NCI-H2107 treated with DMSO at 0.1 percent for 48 hours (cell line): ENCODE data around the gene CPZ.
"Not testable (repeated sequence)": the region's sequence is repeated elsewhere in the genome, so short reads cannot be mapped to it uniquely, and the experiment has no call there.

Source experiments
- DNase-seq: peaks from one replicate; lab custom pipeline; 2025; ENCODE audit not compliant: unreplicated experiment; lab: John Stamatoyannopoulos, UW

CPZ gene

DNA sequence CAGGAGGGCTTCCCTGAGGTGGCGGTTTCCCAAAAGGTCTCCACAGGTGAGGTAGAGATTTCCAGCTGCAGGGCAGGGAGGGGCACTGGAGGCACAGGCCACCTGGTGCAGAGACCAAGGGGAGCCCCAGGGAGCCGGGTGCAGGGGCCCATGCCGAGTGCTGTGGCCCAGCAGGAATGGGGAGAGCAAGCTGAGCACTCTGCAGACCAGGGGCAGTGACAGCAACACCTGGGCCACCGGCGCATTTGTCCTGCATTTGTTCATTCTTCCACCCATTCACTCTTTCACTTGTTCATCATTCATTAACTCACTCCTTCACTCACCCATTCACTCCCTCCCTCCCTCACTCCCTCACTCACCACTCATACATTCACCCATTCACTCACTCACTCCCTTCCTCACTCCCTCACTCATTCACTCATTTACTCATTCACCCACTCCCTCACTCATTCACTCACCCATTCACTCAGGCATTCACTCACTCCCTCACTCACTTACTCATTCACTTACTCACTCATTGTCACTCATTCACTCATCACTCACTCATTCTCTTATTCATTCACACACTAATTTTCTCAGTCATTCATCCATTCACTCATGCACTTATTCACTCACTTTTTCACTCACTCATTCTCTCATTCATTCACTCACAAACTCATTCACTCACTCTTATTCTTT is 16.3 kb downstream of the CPZ start:
- DNase-seq = no peak

DNA sequence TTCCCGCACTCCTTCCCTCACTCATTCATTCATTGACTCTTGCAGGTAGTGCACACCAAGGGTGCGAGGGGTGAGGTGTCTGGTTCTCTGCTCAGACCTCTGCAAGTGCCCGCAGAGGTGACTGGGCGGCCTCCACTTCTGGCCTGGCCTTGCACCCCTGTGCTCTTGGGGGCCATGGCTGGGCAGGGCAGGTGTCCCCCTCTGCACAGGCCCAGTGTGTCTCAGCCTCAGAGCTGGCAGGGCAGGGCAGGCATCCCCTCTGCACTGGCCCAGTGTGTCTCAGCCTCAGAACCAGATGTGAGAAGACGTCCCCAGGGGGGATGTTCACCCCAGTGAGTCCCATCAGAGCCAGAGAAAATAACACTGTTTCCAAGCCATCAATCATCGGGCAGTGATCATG is 16.8 kb downstream of the CPZ start:
- DNase-seq = no peak

GRCh38 chr4:8609824-8610350 is 17.3 kb downstream of the CPZ start:
- no peak for DNase-seq

DNA sequence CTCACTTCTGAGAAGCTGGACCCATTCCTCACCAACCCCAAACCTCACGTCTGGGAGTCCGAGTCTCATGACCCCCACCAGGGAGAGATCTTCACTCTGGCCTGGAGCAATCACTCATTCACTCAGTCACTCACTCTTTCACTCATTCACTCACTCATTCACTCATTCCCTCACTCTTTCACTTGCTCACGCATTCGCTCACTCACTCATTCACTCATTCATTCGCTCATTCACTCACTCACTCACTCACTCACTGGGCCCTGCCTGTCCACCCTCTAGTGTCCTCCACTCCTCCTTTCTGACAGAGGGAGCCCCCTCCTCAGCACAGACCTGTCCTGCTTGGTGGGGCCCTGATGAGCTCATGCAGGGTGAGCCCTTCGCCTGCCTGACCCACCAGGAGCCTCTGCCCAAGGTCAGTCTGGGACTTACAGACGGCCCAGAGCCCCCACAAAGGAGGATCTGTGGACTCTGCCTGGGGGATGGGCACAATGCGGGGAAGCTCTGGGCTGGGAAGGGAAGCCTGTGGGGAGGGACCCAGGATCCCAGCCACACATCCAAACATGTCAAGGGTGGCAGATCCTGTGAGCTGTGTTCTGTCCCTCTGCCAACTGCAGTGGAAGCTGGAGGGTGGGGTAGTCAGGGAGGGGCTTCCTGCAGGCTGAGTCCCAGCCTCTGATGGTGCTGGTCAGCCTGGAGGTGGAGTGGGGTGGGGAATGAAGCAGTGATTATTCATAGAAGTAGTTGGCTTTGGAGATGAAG is 18.5 kb downstream of the CPZ start:
- no peak for DNase-seq

DNA sequence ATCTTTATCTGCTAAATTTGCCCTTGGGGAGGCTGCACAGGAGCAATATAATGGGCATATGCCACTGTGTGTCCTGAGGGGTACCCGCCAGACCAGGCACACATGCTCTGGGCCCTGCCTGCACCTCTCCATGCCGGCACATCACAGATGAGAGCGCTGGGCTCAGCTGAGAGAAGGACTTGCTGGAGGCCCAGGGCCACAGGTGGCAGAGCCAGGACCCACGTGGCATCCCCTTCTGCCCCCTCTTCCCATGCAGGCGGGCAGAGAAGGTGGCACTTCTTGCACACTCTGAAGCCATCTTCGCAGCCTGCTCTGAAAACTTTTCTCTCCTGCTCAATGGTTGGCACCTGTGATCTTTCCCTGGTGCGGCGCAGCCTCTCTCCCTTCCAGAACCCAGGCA is 20.1 kb downstream of the CPZ start:
- no peak for DNase-seq

DNA sequence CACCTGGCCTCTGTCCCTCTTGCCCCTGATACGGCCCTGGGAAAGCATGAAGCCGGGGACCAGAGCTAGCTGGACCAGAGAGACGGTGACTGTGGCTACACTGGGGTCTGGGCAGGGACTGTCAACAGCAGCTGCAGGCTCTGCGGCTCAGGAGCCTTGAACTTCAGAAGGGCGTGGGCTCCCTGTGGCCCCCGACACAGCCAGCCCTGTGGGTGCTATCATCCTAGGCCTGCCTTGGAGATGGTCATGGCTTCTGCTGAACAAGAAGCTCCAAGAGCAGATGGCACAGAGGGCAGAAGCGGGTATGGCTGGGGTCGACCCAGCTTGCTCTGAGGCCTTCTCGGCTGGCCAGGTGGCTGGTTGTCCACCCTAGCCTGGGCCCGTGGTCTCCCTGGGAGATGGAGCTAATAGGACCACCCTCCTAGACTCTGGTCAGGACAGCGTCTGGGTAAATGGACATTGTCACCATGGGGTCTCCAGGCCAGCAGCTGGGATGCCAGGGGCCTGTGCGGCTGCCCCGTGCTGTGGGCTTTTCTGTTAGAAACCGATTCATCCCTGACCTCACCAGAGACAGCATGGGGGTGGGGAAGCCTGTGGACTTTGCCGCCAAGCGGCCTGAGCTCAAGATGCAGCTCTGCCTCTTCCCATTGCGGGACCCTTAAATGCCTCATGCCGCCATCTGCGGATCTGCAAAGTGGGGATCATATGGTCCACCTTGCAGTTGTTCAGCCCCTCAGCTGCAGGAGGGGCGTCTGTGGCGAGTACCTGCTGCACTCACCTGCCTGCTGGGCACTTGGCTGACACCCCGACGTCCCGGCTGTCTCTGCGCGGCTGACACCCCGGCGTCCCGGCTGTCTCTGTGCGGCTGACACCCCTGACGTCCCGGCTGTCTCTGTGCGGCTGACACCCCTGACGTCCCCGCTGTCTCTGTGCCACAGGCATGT is 21.1 kb downstream of the CPZ start:
- no peak for DNase-seq

DNA sequence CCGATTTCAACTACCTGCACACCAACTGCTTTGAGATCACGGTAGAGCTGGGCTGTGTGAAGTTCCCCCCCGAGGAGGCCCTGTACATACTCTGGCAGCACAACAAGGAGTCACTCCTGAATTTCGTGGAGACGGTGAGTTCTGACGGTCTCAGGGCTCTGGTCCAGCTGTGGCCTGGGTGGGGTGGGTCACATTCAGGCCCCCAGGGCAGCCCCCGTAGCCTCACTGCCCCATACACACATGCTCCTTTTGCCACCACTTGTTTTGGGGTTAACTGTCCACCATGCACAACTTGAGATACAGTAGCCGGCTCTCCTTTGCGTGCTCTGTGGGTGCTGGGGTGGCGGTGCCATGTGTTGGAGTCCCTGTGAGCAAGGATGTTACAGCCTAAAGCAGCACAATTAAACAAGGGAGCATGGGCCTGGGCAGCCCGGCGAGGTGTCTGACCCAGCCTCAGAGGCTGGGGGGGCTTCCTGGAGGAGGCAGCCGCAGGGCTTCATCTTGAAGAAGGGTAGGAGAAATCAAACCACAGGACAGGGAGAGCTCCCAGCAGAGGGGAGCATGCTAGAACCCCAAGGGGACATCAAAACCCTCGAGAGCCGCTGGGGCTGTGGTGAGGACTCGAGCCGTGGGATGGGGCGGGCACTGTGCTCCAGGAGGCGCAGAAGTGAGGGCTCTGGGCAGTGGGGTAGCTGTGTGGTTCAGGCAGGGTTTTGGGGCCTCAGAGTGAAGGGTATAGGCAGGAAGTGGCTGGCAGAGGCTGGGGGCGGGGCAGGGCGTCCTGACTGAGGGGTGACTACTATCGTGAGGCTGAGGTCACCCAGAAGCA is 22.0 kb downstream of the CPZ start:
- DNase-seq = no peak

DNA sequence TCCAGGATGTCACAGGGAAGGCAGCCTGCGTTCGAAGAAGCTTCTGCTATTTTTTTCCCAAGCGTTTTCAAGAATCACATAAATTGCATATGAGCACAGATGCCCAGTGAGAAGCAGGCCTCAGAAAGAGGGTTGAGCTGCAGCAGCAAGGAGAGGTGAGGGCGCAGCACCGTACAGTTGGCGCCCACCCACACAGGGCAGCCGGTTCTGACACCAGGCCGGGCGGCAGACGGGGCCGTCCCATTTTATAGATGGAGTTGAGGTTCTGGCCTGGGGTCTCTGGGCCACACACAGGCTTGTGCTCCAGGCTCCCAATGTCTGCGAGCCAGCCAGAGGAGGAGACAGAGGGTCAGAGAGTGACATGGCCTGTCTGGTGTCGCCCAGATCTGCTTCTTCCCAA is 22.8 kb downstream of the CPZ start:
- no peak for DNase-seq

GRCh38 chr4:8615921-8616787 is 23.6 kb downstream of the CPZ start:
- DNase-seq = no peak

- DNase-seq = no peak
Measured at GRCh38 chr4:8616831-8617230, 24.3 kb downstream of the CPZ start.

- no peak for DNase-seq
Measured at GRCh38 chr4:8617486-8618040, 25.0 kb downstream of the CPZ start.

DNA sequence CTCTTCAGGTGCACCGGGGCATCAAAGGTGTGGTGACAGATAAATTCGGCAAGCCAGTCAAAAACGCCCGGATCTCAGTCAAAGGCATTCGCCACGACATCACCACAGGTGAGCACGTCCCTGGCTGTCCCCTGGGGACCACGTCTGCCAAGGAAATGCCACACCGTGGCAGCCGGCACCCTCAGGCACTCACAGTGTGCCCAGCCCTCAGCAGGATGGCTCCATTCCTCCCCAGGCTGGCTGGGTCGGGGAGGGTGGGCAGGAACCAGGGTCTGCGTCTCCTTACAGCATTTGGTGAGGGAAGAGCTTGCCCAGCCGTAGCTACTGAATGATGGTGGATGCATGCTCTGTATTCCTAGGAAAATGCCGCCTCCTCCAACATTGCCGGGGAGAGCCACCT is 25.9 kb downstream of the CPZ start:
- no peak for DNase-seq

DNA sequence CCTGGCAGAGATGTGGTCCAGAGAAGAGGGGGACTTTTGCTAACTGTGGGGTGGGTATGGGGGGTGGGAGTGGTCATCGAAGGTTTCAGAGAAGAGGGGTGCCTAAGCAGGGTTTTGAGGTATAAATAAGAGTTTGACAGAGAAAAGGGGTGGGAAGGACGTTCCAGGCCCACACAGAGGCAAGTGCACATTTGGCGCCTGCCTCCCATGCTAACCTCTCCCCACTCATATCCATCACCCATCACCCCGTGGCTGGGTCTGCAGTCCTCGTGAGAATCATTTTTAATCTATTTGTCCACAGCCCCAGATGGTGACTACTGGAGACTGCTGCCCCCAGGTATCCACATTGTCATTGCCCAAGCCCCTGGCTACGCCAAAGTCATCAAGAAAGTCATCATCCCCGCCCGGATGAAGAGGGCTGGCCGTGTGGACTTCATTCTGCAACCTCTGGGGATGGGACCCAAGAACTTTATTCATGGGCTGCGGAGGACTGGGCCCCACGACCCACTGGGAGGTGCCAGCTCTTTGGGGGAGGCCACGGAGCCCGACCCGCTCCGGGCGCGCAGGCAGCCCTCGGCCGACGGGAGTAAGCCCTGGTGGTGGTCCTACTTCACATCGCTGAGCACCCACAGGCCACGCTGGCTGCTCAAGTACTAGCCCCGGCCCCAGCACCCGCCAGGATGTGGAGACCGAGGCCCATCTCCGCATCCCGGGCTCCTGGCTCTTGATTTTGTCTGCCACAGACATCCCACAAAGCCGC is 26.6 kb downstream of the CPZ start:
- DNase-seq = no peak

DNA sequence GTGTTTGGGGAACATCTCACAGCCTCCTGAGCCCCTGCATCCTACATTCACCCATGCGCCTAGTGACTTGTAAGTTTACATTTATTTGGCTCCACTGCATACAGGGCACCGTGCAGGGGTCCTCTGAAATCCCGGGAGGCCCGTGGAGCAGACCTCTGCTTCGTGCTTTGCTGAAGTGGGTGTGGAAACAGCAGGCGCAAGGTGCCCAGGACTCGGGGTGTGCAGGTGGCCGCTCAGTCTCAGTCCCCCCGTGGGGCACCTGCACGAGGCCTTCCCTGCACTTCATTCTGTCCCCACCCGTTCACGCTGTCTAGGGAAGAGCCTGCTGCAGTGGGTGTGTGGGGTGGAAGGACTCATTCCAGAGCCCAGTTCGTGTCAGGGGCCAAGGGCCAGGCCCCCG is 28.6 kb downstream of the CPZ start:
- DNase-seq = not testable (repeated sequence)

GRCh38 chr4:8624601-8625272 is 32.2 kb downstream of the CPZ start:
- DNase-seq = not testable (repeated sequence)

- DNase-seq = not testable (repeated sequence)
Measured at GRCh38 chr4:8630240-8630905, 37.8 kb downstream of the CPZ start.

GRCh38 chr4:8631896-8632295 is 39.3 kb downstream of the CPZ start:
- not testable (repeated sequence) for DNase-seq
